Measurements from ENCODE around the gene DCAF15.

DCAF15 gene

DNA sequence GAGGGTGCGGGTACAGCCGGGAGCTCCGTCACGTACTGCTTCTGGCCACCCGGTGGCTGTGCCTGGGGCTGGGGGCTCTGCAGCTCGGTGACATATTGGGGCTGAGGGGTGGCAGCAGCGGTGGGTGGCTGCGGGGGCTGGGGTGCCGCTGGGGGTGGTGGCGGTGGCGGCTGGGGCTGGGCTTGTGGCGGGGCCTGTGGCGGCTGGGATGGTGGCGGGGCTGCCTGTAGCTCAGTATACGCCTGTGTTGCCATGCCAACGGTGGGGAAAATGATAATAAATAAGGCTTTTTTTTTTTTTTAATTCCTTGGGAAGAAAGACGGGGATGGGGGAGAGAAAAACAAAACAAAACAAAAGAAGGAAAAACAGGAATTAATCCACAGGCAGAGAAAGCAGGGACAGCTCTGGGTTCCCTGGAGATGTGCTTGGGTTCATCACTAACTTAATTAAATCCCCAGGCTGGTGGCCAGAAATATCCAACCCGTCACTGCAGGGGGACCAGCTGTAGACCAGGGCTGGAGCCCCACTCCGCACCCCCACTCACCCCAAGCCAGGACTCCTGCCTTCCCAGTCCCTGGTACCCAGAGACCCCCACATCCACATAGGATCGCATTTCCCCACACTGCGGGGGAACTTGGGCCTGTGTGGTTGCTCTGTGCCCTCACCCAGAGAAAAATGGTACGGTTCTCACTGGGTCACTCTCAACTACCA is 41.4 kb downstream of the DCAF15 start:
- Histone ChIP-seq H3K9me3 (ENCODE audit: low read depth, low read length) (no peaks in the 10 kb centered on the region), H3K36me3 (ENCODE audit: insufficient read depth, low read length) (no peaks in the 10 kb centered on the region; the same call in 1 of the 2 replicates), H3K27ac (no peak overlapping the region), H3K9ac (ENCODE audit: insufficient read length) (no peak overlapping the region), H3K4me3 (no peak overlapping the region)
- TF ChIP-seq EZH2 (IDR thresholded peaks at IDR 0.05) (no peak), POLR2AphosphoS5 (IDR thresholded peaks at IDR 0.05; ENCODE audit: borderline replicate concordance, low read depth, low read length) (no peak), FOXP2 (optimal IDR thresholded peaks at IDR 0.05; ENCODE audit: control extremely low read depth, extremely low read length, insufficient read depth) (no peak)
- no peak for DNase-seq (ENCODE audit: low read depth, low spot score)

DNA sequence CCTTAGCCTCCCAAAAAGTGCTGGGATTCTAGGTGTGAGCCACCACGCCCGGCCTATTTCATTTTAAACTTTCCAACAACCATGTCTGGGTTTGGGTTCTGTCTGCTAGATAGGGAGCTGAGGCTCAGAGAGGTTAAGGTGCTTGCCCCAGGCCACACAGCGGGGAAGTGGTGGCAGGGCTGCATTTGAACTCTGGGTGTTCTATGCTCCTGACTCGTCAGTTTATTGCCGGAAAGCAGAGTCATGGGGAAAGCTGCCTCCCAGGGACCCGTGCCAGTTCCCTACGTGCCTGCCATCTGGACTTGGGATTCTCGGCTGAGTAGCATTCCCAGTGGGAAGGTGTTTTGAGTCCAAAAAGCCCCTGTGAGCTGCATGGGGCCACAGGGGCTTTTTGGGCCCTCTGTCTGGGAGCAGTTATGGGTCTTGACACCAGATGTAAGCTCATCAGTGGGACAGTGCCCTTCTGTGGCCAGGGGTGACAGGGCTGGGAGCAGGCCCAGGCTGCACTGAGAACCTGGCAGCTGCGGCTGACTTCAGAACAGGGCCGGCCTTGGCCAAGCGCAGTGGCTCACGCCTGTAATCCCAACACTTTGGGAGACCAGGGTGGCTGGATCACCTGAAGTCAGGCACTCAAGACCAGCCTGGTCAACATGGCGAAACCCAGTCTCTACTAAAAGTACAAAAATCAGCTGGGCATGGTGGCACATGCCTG is 42.9 kb downstream of the DCAF15 start:
- TF ChIP-seq EZH2 (IDR thresholded peaks at IDR 0.05) (no peak), POLR2AphosphoS5 (IDR thresholded peaks at IDR 0.05; ENCODE audit: borderline replicate concordance, low read depth, low read length) (no peak), FOXP2 (optimal IDR thresholded peaks at IDR 0.05; ENCODE audit: control extremely low read depth, extremely low read length, insufficient read depth) (no peak)

DNA sequence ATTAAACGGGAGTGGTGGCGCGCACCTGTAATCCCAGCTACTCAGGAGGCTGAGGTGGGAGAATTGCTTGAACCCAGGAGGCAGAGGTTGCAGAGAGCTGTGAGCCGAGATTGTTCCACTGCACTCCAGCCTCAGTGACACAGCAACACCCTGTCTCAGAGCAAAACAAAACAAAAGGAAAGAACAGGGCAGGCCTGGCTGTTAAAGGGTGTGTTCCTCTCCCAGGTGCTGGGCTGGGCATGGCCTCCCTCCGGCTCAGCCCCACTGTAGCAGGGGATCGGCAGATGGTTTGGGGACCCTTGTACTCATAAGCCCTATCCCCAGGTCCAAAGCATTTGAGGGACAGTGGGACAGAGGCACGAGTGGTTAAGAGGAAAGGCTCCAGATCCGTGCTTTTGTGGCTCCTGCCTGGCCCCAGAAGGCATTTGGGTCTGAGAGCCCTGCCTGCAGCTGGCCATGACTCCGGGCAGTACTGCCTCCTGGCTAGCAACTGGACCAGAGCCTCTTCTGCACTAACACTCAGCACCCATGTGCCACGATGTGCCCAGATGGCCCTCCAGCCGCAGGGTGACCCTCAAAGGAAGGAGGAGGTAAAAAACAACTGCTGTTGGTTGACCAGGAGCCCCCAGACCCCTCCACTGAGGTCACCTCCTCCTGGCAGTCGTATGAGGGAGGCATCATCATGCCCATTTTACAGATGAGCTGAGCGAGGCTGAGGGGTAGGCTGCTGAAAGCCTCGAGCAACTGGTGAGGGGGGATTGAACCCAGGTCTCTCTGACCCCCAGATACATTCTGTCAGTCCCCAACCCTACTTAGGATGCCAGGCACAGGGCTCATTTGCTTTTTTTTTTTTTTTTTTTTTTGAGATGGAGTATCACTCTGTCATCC is 43.8 kb downstream of the DCAF15 start:
- no peak overlapping the region for H3K4me3 ChIP-seq
- H3K27ac ChIP-seq: no peak overlapping the region
- no peak overlapping the region for H3K9ac ChIP-seq (ENCODE audit: insufficient read length)
- peaks cover 6% of the 10 kb centered on the region for H3K36me3 ChIP-seq (ENCODE audit: insufficient read depth, low read length)
- no peak for TF ChIP-seq POLR2AphosphoS5 (IDR thresholded peaks at IDR 0.05; ENCODE audit: borderline replicate concordance, low read depth, low read length)
- TF ChIP-seq EZH2 (IDR thresholded peaks at IDR 0.05): no peak
- no peak for TF ChIP-seq FOXP2 (optimal IDR thresholded peaks at IDR 0.05; ENCODE audit: control extremely low read depth, extremely low read length, insufficient read depth)
- H3K9me3 ChIP-seq (ENCODE audit: low read depth, low read length): 0 out of 2 replicates have a peak, but pooled peaks cover 2% of the 10 kb centered on the region
- no peak for DNase-seq (ENCODE audit: low read depth, low spot score)

More for the DNA sequence above, 42.9 kb downstream of the DCAF15 start:
- Histone ChIP-seq H3K9ac (ENCODE audit: insufficient read length) (no peak overlapping the region), H3K27ac (no peak overlapping the region; the same call in 1 of the 2 replicates), H3K9me3 (ENCODE audit: low read depth, low read length) (0 out of 2 replicates have a peak, but pooled peaks cover 2% of the 10 kb centered on the region), H3K36me3 (ENCODE audit: insufficient read depth, low read length) (peaks cover 6% of the 10 kb centered on the region), H3K4me3 (no peak overlapping the region)
- DNase-seq (ENCODE audit: low read depth, low spot score): no peak

DNA sequence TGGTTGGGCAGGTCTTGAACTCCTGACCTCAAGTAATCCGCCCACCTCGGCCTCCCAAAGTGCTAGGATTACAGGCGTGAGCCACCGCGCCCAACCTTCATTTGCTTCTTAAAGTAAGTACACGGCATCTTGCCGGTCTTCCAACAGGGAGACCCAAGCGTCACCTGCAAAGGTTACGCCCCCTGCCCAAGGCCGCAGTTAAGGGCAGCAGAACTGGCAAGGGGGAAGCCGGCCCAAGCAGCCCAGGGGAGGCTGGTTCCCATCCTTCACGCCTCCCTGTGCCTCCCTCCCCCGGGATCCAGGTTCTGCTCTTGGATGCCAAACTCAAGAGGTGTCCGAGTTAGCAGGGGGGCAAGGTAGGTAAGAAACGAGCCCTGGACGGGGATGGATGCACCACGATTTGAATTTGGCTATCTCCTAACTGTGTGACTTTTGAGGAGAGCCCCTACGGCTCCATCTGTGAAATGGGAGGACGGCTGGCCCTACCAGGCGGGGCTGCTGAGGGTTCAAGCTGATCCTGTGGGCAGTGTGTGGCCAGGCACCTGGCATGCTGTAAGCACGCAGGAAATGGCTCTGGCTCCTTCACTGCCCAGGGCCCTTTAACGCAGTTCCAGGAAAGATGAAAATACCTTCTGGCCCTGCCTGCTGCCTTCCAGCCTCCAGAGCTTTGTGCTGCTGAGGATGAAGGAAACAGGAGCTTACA is 44.8 kb downstream of the DCAF15 start:
- no peak for DNase-seq (ENCODE audit: low read depth, low spot score)
- TF ChIP-seq POLR2AphosphoS5 (IDR thresholded peaks at IDR 0.05; ENCODE audit: borderline replicate concordance, low read depth, low read length) (no peak), FOXP2 (optimal IDR thresholded peaks at IDR 0.05; ENCODE audit: control extremely low read depth, extremely low read length, insufficient read depth) (no peak), EZH2 (IDR thresholded peaks at IDR 0.05) (no peak)
- Histone ChIP-seq H3K9ac (ENCODE audit: insufficient read length) (no peak overlapping the region), H3K36me3 (ENCODE audit: insufficient read depth, low read length) (peaks cover 6% of the 10 kb centered on the region), H3K27ac (no peak overlapping the region), H3K9me3 (ENCODE audit: low read depth, low read length) (0 out of 2 replicates have a peak, but pooled peaks cover 2% of the 10 kb centered on the region), H3K4me3 (no peak overlapping the region)

DNA sequence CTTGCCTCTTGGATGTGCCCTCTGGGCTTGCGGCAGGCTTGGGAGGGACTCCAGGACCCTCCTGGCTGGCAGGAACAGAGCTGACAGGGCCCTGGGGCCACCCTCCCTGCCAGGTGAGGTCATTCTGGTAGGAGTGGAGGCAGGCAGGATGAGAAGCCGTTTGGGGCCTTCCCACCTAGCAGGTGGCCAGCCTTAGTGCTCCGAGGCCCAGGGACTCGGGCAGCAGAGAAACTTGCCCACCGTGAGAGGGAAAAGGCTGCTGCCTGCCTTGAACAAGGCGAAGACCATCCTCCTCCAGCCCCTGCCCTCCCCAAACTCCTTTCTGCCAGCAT is 45.3 kb downstream of the DCAF15 start:
- no peak overlapping the region for H3K9ac ChIP-seq (ENCODE audit: insufficient read length)
- H3K27ac ChIP-seq: no peak overlapping the region
- H3K36me3 ChIP-seq (ENCODE audit: insufficient read depth, low read length): peaks cover 6% of the 10 kb centered on the region
- no peak for DNase-seq (ENCODE audit: low read depth, low spot score)
- 0 out of 2 replicates have a peak, but pooled peaks cover 2% of the 10 kb centered on the region for H3K9me3 ChIP-seq (ENCODE audit: low read depth, low read length)
- TF ChIP-seq EZH2 (IDR thresholded peaks at IDR 0.05) (no peak), POLR2AphosphoS5 (IDR thresholded peaks at IDR 0.05; ENCODE audit: borderline replicate concordance, low read depth, low read length) (no peak), FOXP2 (optimal IDR thresholded peaks at IDR 0.05; ENCODE audit: control extremely low read depth, extremely low read length, insufficient read depth) (no peak)
- H3K4me3 ChIP-seq: no peak overlapping the region

DNA sequence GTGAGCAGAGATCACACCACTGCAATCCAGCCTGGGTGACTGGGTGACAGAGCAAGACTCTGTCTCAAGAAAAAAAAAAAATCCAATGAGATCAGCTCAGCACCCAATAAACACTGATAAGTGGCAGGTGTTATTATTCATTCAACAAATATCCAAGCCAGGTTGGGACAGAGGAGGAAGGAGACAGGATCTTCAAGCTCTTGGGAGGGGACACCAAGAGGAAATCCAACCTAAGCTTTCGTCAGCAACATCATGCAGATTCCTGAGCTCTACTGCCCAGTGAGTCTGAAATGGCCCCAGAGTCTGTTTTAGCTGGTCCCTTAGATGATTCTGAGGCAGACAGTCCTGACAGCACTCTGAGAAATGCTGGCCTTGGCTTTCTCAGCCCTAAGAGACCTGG is 46.1 kb downstream of the DCAF15 start:
- Histone ChIP-seq H3K36me3 (ENCODE audit: insufficient read depth, low read length) (peaks cover 6% of the 10 kb centered on the region), H3K9ac (ENCODE audit: insufficient read length) (no peak overlapping the region), H3K27ac (no peak overlapping the region), H3K4me3 (no peak overlapping the region), H3K9me3 (ENCODE audit: low read depth, low read length) (0 out of 2 replicates have a peak, but pooled peaks cover 2% of the 10 kb centered on the region)
- no peak for DNase-seq (ENCODE audit: low read depth, low spot score)
- TF ChIP-seq EZH2 (IDR thresholded peaks at IDR 0.05) (no peak), POLR2AphosphoS5 (IDR thresholded peaks at IDR 0.05; ENCODE audit: borderline replicate concordance, low read depth, low read length) (no peak)

DNA sequence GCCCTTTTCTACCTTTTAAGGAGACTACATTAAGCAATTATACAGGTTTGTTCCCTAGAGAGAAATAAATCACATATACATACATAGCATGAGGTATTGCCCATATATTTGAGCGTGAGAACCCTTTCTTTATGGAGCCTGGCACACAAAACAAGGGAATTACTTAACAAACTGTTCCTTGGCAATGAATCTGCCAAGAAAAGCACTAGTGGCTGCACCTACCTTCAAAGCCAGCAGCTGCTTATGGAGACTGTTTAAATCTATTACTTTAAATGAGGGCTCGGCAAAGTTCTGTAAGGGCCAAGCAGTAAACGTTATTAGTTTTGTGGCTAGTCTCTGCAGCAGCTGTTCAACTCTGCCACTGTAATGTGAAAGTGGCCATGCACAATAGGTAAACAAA is 46.8 kb downstream of the DCAF15 start:
- peaks cover 6% of the 10 kb centered on the region for H3K36me3 ChIP-seq (ENCODE audit: insufficient read depth, low read length)
- TF ChIP-seq FOXP2 (optimal IDR thresholded peaks at IDR 0.05; ENCODE audit: control extremely low read depth, extremely low read length, insufficient read depth) (no peak), EZH2 (IDR thresholded peaks at IDR 0.05) (no peak), POLR2AphosphoS5 (IDR thresholded peaks at IDR 0.05; ENCODE audit: borderline replicate concordance, low read depth, low read length) (no peak)

More for the DNA sequence above, 46.8 kb downstream of the DCAF15 start:
- no peak overlapping the region for H3K27ac ChIP-seq
- 0 out of 2 replicates have a peak, but pooled peaks cover 2% of the 10 kb centered on the region for H3K9me3 ChIP-seq (ENCODE audit: low read depth, low read length)
- no peak for DNase-seq (ENCODE audit: low read depth, low spot score)
- H3K4me3 ChIP-seq: no peak overlapping the region
- no peak overlapping the region for H3K9ac ChIP-seq (ENCODE audit: insufficient read length)
